Activated CD4-positive, alpha-beta memory T cell treated with anti-CD3 and anti-CD28 coated beads, Interleukin-2, amount 10 ng/mL, durations not matched to agents 7 days and 5 days (primary cell): ENCODE results near the gene AHCTF1. TPM values are rescaled to one million over a fixed set of nuclear protein-coding genes. Genes with fewer than 3 reads are reported as not detected.
"Not testable (repeated sequence)": the region's sequence is repeated elsewhere in the genome, so short reads cannot be mapped to it uniquely, and the experiment has no call there.

ENCODE experiments used
- CTCF ChIA-PET: fragments of 350-600 bp; sonication (Branson Sonifier 250); formaldehyde crosslinking; loops from one replicate; lab custom pipeline; 2021; ENCODE audit warnings: antibody characterized with exemption, inconsistent platforms; lab: Charles Lee
- POLR2A ChIA-PET: fragments of 350-600 bp; sonication (Branson Sonifier 250); formaldehyde crosslinking; loops from one replicate; lab custom pipeline; 2021; ENCODE audit warnings: antibody characterized with exemption; lab: Charles Lee
- DNase-seq: peaks from one replicate; pipeline ENCODE4 v3.0.0-alpha.2; 2020
- H3K27ac Mint-ChIP-seq: one replicate; pipeline ENCODE4 v1.8.0; 2021; ENCODE audit warnings: mild to moderate bottlenecking, mixed read lengths
- H3K27me3 Mint-ChIP-seq: one replicate; pipeline ENCODE4 v1.8.0; 2021; ENCODE audit warnings: mixed read lengths
- H3K36me3 Mint-ChIP-seq: one replicate; pipeline ENCODE4 v1.8.0; 2021; ENCODE audit warnings: low read depth, mixed read lengths
- H3K4me1 Mint-ChIP-seq: one replicate; pipeline ENCODE4 v1.8.0; 2021; ENCODE audit warnings: mixed read lengths
- H3K4me3 Mint-ChIP-seq: one replicate; pipeline ENCODE4 v1.8.0; 2021; ENCODE audit warnings: mild to moderate bottlenecking, mixed read lengths
- H3K9me3 Mint-ChIP-seq: one replicate; pipeline ENCODE4 v1.8.0; 2021; ENCODE audit warnings: mixed read lengths
- total RNA-seq, 2 experiments: library from RNA; stranded (reverse); gene quantifications; one replicate each; pipeline ENCODE4 v1.2.3, GENCODE V29; 2021

Gene AHCTF1
- total RNA-seq, 2 experiments from 2014 or later = 26.9 to 27.8 TPM

GRCh38 chr1:246850640-246851039, 81.1 kb downstream of the AHCTF1 start:
- H3K4me1 Mint-ChIP-seq, H3K4me3 Mint-ChIP-seq, DNase-seq, CTCF ChIA-PET, H3K27ac Mint-ChIP-seq, POLR2A ChIA-PET, H3K27me3 Mint-ChIP-seq, H3K9me3 Mint-ChIP-seq: not testable (repeated sequence)
- H3K36me3 Mint-ChIP-seq = peaks cover 72% of the 10 kb centered on the region

DNA sequence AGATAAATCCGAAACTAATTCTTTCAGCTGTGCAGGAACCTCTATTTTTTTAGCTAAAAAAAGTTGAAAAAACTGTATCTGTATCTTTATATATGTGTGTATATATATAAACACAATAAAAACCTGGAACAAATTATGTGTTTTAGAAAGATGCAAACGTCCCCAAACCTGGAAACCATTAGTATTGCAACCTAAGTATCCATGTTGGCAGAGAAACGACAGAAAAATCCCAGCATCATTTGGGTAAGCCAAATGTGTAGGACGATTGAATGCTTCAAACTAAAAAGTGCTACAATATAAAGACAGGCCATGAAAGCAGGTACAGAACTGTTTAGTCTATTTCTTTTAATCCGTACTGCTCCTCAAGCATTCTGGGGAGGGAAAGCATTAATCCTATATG, 87.9 kb downstream of the AHCTF1 start:
- no peaks in the 10 kb centered on the region for H3K27me3 Mint-ChIP-seq
- ChIA-PET POLR2A (no interaction called here), CTCF (no interaction called here)
- no peak overlapping the region for H3K4me3 Mint-ChIP-seq
- DNase-seq = no peak
- no peak overlapping the region for H3K27ac Mint-ChIP-seq
- no peaks in the 10 kb centered on the region for H3K4me1 Mint-ChIP-seq
- H3K9me3 Mint-ChIP-seq = no peaks in the 10 kb centered on the region
- H3K36me3 Mint-ChIP-seq = peaks cover 52% of the 10 kb centered on the region

DNA sequence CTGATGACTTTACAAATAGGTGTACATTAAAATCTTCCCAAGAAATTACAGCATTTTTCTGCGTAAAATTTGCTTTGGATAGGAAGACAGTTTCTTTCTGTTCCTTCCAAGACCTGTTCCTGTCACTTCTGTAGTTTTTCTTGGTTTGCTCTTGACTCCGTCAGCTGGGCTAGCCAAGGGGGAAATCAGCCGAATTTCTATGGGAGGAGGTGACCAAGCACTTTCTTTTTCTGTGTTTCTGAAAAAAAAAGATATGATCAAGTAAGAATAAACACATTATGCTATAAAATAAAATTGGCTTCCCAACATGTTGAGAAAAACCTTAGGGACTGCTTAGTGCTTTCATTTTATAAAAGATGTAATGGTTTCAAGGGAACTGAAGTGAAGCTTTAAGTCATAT, 91.0 kb downstream of the AHCTF1 start:
- CTCF ChIA-PET, POLR2A ChIA-PET, H3K27ac Mint-ChIP-seq, H3K9me3 Mint-ChIP-seq, DNase-seq, H3K4me3 Mint-ChIP-seq, H3K4me1 Mint-ChIP-seq, H3K27me3 Mint-ChIP-seq: not testable (repeated sequence)
- H3K36me3 Mint-ChIP-seq = peaks cover 33% of the 10 kb centered on the region

DNA sequence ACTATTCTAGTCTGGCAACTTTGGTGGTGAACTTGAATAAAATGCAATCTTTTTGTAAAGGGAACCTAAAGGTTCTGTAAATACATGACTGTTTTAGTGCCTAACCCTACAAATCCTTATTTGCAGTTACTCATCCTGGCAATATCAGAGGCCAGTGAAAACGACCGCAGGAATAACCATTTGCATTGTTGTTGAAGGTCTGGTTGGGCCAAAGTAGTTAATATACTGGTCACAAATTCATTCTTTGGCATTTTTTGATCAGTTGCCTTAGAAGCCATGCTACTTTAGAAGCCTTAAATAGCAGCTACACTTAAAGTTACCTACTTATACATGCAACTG, 93.7 kb downstream of the AHCTF1 start:
- ChIA-PET CTCF (no interaction called here), POLR2A (no interaction called here)
- no peak overlapping the region for H3K27ac Mint-ChIP-seq
- peaks cover 18% of the 10 kb centered on the region for H3K36me3 Mint-ChIP-seq
- no peak overlapping the region for H3K4me3 Mint-ChIP-seq
- H3K4me1 Mint-ChIP-seq = no peaks in the 10 kb centered on the region
- H3K9me3 Mint-ChIP-seq = peaks cover 4% of the 10 kb centered on the region
- no peak for DNase-seq
- no peaks in the 10 kb centered on the region for H3K27me3 Mint-ChIP-seq

DNA sequence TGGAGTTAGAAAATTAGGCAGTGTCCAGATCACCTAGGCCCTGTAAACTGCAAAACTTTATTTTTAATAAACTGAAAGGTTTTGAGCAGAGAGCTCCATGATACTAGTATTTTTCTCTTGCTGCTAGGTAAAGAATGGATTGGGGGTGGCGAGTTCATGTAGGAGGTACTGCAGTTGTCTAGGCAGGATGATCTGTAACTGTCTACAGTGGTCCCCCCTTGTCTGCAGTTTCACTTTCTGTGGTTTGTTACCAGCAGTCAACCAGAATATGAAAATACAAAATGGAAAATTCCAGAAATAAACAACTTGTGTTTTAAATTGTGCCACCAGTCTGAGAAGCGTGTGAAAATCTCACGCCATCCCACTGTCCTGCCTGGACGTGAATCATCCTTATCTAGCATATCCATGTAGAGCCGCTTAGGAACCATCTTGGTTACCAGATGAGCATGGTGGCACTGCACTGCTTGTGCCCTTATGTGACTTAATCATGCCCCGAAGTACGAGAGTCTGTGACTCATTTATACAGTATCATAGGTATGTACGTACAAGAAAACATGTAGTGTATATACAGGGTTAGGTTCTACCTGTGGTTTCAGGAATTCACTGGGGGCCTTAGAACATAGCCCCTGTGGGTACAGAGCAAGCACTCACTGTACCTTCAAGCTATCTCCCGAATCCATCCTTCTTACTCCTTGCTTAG, 94.2 kb downstream of the AHCTF1 start:
- no peak for DNase-seq
- Mint-ChIP-seq H3K27me3 (no peaks in the 10 kb centered on the region), H3K4me1 (no peaks in the 10 kb centered on the region), H3K36me3 (peaks cover 13% of the 10 kb centered on the region), H3K9me3 (peaks cover 4% of the 10 kb centered on the region), H3K4me3 (no peak overlapping the region), H3K27ac (no peak overlapping the region)
- POLR2A ChIA-PET = no interaction called here
- CTCF ChIA-PET = no interaction called here

DNA sequence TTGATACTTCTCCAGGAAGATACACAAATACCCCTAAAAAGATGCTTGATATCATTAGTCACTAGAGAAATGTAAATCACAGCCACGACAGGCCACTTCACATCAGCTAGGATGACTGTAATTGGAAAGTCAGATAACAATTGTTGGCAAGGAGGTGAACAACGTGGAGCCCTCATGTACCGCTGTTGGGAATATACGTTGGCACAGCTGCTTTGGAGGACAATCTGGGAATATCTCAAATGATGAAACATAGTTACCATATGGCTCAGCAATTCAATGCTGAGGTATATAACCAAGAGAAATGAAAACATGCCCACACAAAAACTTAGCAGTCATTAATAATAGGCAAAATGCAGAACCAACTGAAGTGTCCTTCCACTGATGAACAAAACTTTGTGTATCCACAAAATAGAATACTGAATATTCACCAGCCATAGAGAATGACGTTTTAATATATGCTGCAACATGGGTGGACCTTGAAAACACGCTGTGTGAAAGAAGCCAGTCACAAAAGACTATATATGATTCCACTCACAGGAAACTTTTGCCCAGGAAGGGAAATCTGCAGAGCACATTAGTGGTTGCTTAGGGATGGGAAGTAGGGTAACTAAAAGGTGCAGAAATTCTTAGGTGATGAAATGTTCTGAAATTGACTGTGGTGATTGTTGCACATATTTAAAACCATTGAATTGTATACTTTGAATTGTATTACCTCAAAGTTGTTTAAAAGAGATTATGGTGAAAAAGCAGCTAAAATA, 95.4 kb downstream of the AHCTF1 start:
- ChIA-PET CTCF (interaction anchor here (0.7 to 1.2 kb wide), 2 partner anchors 14 to 1444 kb away, joined by 3 read pairs; no protein-coding TSS in a partner anchor), POLR2A (no interaction called here)
- H3K9me3 Mint-ChIP-seq = peaks cover 4% of the 10 kb centered on the region
- no peak overlapping the region for H3K27ac Mint-ChIP-seq
- no peak overlapping the region for H3K4me3 Mint-ChIP-seq
- no peaks in the 10 kb centered on the region for H3K27me3 Mint-ChIP-seq
- DNase-seq = no peak
- H3K36me3 Mint-ChIP-seq = peaks cover 13% of the 10 kb centered on the region
- H3K4me1 Mint-ChIP-seq = no peaks in the 10 kb centered on the region

- H3K27ac Mint-ChIP-seq = no peak overlapping the region
- no peaks in the 10 kb centered on the region for H3K4me1 Mint-ChIP-seq
- no peak overlapping the region for H3K4me3 Mint-ChIP-seq
- no peaks in the 10 kb centered on the region for H3K27me3 Mint-ChIP-seq
- peaks cover 6% of the 10 kb centered on the region for H3K36me3 Mint-ChIP-seq
- POLR2A ChIA-PET = no interaction called here
- CTCF ChIA-PET = interaction anchor here (0.6 kb wide), 1 partner anchor 362 kb away, joined by 4 read pairs; no protein-coding TSS in a partner anchor
- DNase-seq = no peak
- peaks cover 18% of the 10 kb centered on the region for H3K9me3 Mint-ChIP-seq
Measured at GRCh38 chr1:246831543-246831942, 100.2 kb downstream of the AHCTF1 start.

DNA sequence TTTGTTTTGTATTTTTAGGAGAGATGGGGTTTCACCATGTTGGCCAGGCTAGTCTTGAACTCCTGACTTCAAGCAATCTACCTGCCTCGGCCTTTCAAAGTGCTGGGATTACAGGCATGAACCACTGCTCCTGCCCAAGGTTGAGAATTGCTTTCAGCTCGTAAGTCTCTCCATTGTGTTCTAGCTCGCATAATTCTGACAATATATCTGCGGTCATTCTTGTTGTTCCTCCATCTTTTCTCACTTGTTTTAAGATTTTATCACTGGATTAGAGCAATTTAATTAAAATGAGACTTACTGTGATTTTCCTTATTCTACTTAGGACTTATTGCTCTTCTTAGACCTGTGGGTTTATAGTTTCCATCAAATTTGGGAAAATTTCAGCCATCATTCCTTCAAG, 102.9 kb downstream of the AHCTF1 start:
- H3K27ac Mint-ChIP-seq = no peak overlapping the region
- ChIA-PET CTCF (no interaction called here), POLR2A (no interaction called here)
- peaks cover 18% of the 10 kb centered on the region for H3K9me3 Mint-ChIP-seq
- no peak for DNase-seq
- H3K4me3 Mint-ChIP-seq = no peak overlapping the region
- H3K36me3 Mint-ChIP-seq = peaks cover 6% of the 10 kb centered on the region
- no peaks in the 10 kb centered on the region for H3K27me3 Mint-ChIP-seq
- no peaks in the 10 kb centered on the region for H3K4me1 Mint-ChIP-seq

GRCh38 chr1:246827396-246827795, 104.4 kb downstream of the AHCTF1 start:
- H3K4me1 Mint-ChIP-seq = no peaks in the 10 kb centered on the region
- CTCF ChIA-PET = no interaction called here
- no peak overlapping the region for H3K27ac Mint-ChIP-seq
- POLR2A ChIA-PET = no interaction called here
- no peaks in the 10 kb centered on the region for H3K27me3 Mint-ChIP-seq
- H3K4me3 Mint-ChIP-seq = no peak overlapping the region
- DNase-seq = no peak
- peaks cover 6% of the 10 kb centered on the region for H3K36me3 Mint-ChIP-seq
- peaks cover 14% of the 10 kb centered on the region for H3K9me3 Mint-ChIP-seq

- Mint-ChIP-seq H3K4me3 (no peak overlapping the region), H3K27ac (no peak overlapping the region), H3K9me3 (peaks cover 14% of the 10 kb centered on the region), H3K27me3 (peaks cover 3% of the 10 kb centered on the region), H3K4me1 (peaks cover 9% of the 10 kb centered on the region), H3K36me3 (peaks cover 6% of the 10 kb centered on the region)
- ChIA-PET CTCF (no interaction called here), POLR2A (no interaction called here)
- DNase-seq = no peak
Measured at GRCh38 chr1:246825557-246826175, 106.1 kb downstream of the AHCTF1 start.

DNA sequence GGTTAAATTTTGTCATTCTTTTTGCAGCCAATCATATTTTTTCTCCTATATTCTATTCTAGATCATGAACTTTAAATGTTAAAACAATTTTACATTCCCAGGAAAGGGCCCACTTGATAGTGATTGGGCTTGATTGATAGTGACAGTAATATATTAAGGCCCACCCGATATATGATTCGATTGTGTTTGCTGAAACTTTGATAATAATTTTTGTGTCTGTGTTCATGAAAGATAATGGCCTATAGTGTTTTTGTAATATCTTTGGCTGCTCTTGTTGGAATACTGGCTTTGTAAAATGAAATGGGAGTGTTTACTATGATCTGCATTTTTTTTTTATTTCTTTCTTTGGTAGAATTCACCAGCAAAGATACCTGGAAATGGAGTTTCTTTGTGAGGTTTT, 107.2 kb downstream of the AHCTF1 start:
- Mint-ChIP-seq H3K4me1 (peaks cover 11% of the 10 kb centered on the region), H3K4me3 (no peak overlapping the region), H3K27ac (no peak overlapping the region), H3K9me3 (peaks cover 10% of the 10 kb centered on the region), H3K27me3 (peaks cover 8% of the 10 kb centered on the region), H3K36me3 (peaks cover 6% of the 10 kb centered on the region)
- ChIA-PET CTCF (no interaction called here), POLR2A (no interaction called here)
- DNase-seq = no peak

DNA sequence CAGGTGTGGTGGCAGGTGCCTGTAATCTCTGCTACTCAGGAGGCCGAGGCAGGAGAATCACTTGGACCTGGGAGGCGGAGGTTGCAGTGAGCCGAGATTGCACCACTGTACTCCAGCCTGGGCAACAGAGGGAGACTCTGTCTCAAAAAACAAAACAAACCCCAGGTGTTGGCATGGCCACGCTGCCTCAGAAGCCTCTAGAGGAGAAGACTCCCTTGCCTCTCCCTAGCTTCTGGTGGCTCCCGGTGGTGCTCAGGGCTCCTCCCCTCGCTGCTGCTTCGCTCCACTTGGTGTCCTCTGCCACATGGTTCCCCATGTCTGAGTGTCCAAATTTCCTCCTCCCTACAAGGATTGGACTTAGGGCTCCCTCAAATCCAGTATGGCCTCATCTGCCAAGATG, 109.6 kb downstream of the AHCTF1 start:
- DNase-seq, H3K27ac Mint-ChIP-seq, H3K36me3 Mint-ChIP-seq, POLR2A ChIA-PET, H3K4me3 Mint-ChIP-seq, H3K9me3 Mint-ChIP-seq, H3K27me3 Mint-ChIP-seq: not testable (repeated sequence)
- H3K4me1 Mint-ChIP-seq = peaks cover 11% of the 10 kb centered on the region
- CTCF ChIA-PET = interaction anchor here (1.2 kb wide), 1 partner anchor 14 kb away, joined by 3 read pairs; no protein-coding TSS in a partner anchor

DNA sequence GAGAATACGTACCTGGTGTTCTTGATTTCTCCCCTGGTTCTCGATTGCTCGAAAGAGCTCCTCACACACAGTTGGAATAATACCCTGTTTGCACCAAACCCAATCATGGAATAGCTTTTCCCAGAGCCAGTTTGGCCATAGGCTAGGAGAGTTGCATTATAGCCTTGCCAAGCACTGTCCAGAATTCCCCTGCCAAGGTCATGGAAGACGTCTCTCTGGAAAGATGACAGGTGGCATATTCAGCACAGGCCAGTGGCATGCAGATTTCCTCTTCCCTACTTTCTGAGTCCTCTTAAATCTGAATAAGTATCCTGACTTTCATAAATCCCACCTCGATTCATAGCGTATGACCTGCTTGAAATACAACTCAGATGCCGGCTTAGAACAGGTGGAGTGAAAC, 111.1 kb downstream of the AHCTF1 start:
- Mint-ChIP-seq H3K27me3 (peaks cover 13% of the 10 kb centered on the region), H3K27ac (no peak overlapping the region), H3K9me3 (peaks cover 5% of the 10 kb centered on the region), H3K4me3 (no peak overlapping the region), H3K4me1 (peaks cover 11% of the 10 kb centered on the region), H3K36me3 (no peaks in the 10 kb centered on the region)
- CTCF ChIA-PET = no interaction called here
- POLR2A ChIA-PET = no interaction called here
- no peak for DNase-seq
